GM08714 (cell line): Measurements from ENCODE around the gene TTBK1.

ENCODE experiments used
- H3K4me3 ChIP-seq: fragments of 200-500 bp; sonication (Bioruptor generic); 2 replicates; pipeline ENCODE4 v1.5.1; 2014; ENCODE audit warnings: mild to moderate bottlenecking, low read length, inconsistent platforms
- ZNF274 ChIP-seq: IDR thresholded peaks from 2 replicates; pipeline ENCODE4 v1.6.1; 2012; ENCODE audit warnings: mild to moderate bottlenecking, low read depth, low read length

The TTBK1 gene

DNA sequence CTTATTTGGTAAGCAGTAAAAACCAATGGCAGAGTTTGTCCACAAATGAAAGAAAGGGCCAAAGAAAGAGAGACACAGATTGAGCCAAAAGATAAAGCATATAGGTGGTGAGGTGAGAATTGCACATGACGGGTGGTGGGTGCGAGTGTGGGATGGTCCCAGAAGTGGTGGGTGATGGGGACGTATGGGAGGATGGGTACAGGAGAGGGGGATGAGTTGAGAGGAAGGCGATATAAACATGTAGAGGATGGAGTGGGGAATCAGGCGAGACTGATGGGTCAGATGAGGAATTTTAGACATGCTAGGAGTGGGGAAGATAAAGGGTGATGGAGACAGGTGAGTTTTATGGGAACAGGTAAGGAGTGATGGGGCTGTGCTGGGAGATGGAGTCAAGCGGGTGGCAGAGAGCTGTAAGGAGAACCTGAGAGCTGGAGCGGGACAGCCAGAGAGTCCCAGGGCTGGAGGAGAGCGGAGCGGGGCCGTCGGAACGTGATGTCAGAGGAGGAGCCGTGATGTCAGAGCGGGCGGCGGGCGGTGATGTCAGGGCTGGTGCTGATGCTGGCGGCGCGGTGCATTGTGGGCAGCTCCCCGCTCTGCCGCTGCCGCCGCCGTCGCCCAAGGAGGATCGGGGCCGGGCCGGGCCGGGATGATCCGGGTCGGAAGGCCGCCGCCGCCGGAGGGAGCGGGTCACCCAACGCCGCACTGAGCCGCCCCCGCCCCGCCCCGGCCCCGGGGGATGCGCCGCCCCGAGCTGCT lies at the start of gene TTBK1:
Gene TTBK1 (plus strand): TSS at position 574 of the 756 bp plus-strand sequence. CDS start 3,180 bp downstream, outside the sequence.
- TF ChIP-seq ZNF274: no peak
- H3K4me3 ChIP-seq: no peak within 1 kb of the TSS

DNA sequence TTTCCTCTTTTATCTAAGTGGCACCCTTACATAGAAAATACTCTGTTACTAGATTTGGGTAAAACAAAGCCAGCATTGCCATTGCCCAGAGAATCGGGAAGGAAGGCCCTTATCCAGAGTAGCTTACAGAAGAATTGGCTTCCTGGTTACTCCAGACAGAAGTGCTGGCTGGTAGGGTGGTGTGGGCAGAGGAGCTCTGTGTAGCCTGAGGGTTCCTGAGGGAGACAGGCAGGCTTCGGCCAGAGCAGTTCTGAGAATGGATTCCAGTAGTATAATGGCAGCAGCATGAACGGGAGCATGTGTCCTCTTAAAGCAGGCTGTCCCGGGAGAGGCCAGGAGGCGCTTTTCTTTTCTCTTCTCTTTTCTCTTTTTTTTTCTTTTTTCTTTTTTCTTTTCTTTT lies 49.4 kb upstream of the TTBK1 start:
- TF ChIP-seq ZNF274: no peak
- H3K4me3 ChIP-seq: no peak overlapping the region

DNA sequence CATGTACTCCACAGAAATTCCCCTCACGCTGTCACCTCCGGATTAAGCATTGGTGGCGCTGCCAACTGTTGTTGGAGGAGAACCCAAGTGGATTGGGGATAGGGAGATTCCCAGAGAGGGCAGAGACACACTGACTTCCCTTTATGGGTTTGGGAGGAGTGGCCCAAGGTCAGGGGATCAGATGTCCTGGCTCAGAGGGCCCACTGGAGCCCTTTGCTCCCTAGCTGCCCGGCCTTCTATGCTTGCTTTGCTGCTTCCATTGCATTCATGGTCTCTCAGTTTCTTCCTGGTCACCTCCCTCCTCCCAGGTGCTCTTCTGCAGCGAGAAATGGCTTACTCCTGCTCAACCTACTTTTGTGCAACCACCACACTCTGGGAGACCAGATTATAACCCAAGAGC lies 46.9 kb upstream of the TTBK1 start:
- no peak for TF ChIP-seq ZNF274
- H3K4me3 ChIP-seq: no peak overlapping the region

DNA sequence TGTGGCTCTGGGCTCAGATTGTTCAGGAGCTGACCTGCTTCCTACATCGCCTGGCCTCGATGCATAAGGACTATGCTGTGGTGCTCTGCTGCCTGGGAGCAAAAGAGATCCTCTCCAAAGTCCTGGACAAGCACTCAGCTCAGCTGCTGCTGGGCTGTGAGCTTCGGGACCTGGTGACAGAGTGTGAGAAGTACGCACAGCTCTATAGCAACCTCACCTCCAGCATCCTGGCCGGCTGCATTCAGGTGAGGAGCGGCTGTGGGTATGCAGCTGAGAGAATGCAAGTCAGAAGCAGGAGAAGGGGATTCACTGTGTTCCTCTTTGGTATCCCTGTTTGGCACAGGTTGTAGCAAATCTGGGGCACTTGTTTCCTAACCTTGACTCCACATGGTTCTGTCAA lies 43.4 kb upstream of the TTBK1 start:
- H3K4me3 ChIP-seq: no peak overlapping the region
- TF ChIP-seq ZNF274: no peak

DNA sequence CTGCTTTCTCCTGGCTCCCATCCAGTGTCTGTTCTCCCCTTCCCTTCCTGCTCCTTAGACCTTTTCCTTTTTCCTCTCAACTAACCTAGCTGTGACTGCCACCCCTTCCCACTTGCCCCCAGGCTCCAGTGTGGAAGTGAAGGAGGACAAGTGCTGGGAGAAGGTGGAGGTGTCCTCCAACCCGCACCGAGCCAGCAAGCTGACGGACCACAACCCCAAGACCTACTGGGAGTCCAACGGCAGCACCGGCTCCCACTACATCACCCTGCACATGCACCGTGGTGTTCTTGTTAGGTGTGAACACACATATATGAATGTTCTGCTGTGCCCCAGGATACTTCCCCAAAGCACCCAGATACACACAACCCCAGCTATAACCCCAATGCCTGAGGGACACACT lies 42.7 kb upstream of the TTBK1 start:
- no peak overlapping the region for H3K4me3 ChIP-seq
- TF ChIP-seq ZNF274: no peak

DNA sequence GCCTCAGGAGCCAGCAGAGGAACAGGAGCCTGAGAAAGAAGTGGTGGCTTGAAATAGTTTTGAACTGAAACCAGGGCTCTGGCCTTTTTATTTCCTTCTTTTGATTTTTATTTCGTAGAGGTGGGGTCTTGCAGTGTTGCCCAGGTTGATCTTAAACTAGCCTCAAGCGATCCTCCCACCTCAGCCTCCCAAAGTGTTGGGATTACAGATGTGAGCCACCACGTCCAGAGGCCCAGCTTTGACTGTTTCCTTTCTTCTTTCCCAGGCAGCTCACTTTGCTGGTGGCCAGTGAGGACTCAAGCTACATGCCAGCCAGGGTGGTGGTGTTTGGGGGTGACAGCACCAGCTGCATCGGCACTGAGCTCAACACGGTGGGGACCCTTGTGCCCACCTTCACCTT lies 40.8 kb upstream of the TTBK1 start:
- no peak overlapping the region for H3K4me3 ChIP-seq
- no peak for TF ChIP-seq ZNF274

DNA sequence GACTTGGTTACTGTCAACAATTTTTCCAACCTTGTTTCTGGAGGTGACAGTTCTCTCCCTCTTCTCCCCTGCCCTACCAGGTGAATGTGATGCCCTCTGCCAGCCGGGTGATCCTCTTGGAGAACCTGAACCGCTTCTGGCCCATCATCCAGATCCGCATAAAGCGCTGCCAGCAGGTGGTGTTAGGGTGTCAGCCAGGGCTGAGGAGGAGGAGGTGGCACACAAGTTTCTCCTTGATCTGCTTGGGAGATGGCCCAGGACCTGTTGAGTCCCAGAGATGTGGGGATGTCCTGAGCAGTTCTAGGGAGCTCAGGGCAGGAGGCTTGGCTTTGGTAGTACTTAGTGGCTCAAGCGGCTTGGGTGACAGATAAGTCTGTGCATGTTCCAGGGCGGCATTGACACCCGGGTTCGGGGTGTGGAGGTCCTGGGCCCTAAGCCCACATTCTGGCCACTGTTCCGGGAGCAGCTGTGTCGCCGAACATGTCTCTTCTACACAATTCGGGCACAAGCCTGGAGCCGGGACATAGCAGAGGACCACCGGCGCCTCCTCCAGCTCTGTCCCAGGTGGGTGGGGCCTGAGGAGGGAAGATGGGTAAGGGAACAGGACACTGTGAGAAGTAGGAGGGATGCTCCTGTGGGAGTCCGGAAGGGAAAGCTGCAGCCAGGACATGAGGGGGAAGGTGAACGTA lies 40.1 kb upstream of the TTBK1 start:
- TF ChIP-seq ZNF274: no peak
- no peak overlapping the region for H3K4me3 ChIP-seq

DNA sequence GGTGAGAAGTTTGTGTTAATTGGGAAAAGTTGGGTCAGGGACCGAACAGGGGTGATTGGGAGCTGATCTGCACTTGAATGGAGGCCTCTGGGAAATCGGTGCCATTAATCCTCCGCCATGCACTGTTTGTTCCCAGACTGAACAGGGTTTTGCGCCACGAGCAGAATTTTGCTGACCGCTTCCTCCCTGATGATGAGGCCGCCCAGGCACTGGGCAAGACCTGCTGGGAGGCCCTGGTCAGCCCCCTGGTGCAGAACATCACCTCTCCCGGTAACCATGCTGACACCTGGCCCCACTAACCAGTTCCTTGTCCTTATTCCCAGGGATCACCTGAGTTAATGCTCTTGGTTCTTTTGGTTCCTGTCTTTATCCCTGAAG lies 39.6 kb upstream of the TTBK1 start:
- H3K4me3 ChIP-seq: no peak overlapping the region
- no peak for TF ChIP-seq ZNF274

DNA sequence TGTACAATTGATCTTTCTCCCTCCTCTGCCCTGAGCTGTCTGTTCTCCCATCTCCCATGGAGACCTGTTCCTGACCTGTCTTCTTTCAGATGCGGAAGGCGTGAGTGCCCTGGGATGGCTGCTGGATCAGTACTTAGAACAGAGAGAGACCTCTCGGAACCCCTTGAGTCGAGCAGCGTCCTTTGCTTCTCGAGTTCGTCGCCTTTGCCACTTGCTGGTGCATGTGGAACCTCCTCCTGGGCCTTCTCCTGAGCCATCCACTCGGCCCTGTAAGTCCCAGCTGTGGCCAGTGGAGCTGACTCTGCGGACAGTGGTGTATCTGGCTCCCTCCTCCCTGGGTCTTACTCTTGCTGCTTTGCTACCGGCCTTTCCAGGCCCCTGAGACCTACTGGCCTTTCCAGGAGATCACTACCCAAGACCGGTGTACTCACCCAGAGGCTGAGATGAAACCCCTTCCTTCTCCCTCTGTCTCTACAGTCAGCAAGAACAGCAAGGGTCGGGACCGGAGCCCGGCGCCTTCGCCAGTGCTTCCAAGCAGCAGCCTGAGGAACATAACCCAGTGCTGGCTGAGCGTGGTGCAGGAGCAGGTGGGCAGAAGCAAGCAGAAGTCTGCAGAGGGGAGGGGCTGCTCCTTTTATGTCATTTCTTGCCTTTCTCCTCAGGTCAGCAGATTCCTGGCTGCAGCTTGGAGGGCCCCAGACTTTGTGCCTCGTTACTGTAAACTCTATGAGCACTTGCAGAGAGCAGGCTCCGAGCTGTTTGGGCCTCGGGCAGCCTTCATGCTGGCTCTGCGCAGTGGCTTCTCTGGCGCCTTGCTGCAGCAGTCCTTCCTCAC lies 38.8 kb upstream of the TTBK1 start:
- no peak overlapping the region for H3K4me3 ChIP-seq
- TF ChIP-seq ZNF274: no peak

DNA sequence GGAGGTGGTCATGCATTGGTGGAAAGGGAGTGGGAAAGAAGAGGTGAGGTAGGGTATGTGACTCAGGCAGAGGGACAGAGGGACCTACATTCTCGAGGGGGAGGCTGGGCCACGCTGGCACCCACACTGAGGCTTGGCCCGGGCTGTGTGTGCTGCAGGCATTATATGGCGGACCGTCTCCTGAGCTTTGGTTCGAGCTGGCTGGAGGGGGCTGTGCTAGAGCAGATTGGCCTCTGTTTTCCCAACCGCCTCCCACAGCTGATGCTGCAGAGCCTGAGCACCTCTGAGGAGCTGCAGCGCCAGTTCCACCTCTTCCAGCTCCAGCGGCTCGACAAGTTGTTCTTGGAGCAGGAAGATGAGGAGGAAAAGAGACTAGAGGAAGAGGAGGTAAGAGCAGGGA lies 37.4 kb upstream of the TTBK1 start:
- no peak for TF ChIP-seq ZNF274
- H3K4me3 ChIP-seq: no peak overlapping the region

DNA sequence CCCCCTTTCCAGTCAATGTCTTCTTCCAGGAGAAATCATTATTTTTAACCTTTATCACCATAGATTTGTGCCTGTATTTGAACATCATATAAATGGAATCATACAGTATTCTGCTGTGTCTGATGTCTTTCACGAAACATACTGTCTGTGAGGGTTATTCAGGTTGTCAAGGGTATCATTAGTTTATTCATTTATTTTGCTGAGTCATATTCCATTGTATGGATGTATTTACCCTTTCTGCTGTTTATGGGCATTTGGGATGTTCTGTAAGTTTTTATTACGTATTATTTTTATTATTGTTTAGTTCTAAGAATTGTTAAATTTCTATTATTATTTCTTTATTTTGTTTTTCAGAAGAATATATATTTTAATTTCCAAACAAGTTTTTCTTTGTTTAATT lies 36.0 kb upstream of the TTBK1 start:
- no peak overlapping the region for H3K4me3 ChIP-seq
- TF ChIP-seq ZNF274: no peak

DNA sequence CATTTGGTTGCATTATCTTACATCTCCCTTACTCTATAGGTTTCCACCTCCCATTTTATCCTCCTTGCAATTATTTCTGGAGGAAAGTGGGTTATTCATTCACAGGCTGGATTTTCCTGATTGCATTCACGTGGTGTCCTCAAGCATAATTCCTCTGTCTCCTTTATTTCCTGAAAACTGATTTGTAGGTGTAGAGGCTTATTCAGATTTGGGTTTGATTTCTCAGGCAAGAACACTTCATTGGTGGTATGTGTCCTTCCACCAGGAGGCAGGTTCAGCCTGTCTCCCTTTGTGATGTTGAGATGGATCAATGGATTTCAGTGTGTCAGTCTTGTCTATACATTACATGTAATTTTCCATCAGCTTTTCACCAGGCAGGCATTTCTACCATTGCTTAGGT lies 31.3 kb upstream of the TTBK1 start:
- TF ChIP-seq ZNF274: no peak
- H3K4me3 ChIP-seq: no peak overlapping the region

DNA sequence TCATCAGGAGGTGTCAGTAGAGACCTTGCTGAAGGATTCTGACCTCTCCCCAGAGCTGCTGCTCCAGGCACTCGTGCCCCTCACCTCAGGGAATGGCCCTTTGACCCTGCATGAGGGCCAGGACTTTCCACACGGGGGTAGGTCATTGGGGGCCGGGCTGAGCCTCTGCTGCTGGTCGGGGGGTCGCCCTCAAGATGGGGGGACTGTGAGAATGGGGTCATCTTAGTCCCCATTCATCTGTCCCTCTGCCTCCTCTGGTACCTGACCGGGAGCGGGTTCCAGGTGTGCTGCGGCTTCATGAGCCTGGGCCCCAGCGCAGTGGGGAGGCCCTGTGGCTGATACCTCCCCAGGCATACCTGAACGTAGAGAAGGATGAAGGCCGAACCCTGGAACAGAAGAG lies 29.9 kb upstream of the TTBK1 start:
- H3K4me3 ChIP-seq: no peak overlapping the region
- TF ChIP-seq ZNF274: no peak

DNA sequence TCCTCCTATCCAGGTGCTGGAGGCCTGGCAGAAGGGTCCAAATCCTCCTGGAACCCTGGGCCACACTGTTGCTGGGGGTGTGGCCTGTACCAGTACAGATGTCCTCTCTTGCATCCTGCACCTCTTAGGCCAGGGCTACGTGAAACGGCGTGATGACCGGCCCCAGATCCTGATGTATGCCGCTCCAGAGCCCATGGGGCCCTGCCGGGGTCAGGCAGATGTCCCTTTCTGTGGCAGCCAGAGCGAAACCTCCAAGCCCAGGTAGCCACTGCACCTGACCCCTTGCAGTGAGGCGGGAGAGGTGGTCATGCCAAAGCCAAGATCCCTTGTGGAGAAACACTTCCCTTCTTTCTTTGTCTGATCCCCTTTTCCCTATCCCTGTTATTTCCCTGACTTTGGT lies 28.2 kb upstream of the TTBK1 start:
- no peak overlapping the region for H3K4me3 ChIP-seq
- TF ChIP-seq ZNF274: no peak

DNA sequence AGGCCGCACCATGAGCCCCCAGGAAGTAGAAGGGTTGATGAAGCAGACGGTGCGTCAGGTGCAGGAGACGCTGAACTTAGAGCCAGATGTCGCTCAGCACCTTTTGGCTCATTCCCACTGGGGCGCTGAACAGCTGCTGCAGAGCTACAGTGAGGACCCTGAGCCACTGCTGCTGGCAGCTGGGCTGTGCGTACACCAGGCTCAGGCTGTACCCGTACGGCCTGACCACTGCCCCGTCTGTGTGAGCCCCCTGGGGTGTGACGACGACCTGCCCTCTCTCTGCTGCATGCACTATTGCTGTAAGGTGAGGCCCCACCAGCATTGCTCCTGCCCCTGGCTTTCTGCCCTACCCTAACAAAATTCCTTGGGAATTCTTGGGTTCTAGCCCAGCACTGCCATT lies 27.1 kb upstream of the TTBK1 start:
- H3K4me3 ChIP-seq: no peak overlapping the region
- no peak for TF ChIP-seq ZNF274

DNA sequence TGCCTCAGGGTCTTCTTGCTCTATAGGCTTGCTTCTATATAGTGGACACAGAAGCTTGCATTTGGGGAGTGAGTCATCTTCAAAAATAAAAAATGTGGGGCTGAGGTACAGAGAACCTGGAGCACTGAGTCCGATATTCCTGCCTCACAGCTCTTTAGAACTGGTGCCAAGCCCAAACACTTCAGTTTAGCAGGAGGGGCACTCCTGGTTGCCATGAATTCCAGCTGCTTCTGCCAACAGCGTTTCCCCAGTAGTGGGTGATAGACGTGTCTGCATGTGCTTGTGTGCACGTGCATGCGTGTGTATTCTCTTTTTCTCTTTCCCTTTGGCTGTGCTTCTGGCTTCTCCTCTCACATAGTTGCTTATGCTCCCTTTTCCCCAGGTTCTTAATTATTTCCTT lies 25.9 kb upstream of the TTBK1 start:
- no peak for TF ChIP-seq ZNF274

More for the DNA sequence above, 25.9 kb upstream of the TTBK1 start:
- no peak overlapping the region for H3K4me3 ChIP-seq
